ENCODE data around the gene EEF1E1.
"Not testable (repeated sequence)": the region's sequence is repeated elsewhere in the genome, so short reads cannot be mapped to it uniquely, and the experiment has no call there.

The EEF1E1 gene

GRCh38 chr6:8061736-8062135 lies 40.6 kb downstream of the EEF1E1 start:
- no peak for TF ChIP-seq ZFX (IDR thresholded peaks at IDR 0.05; ENCODE audit: borderline replicate concordance)
- no peak for TF ChIP-seq CTCF (IDR thresholded peaks at IDR 0.05)
- no peak overlapping the region for H3K27ac ChIP-seq

GRCh38 chr6:8060346-8060745 lies 42.0 kb downstream of the EEF1E1 start:
- no peak overlapping the region for H3K27ac ChIP-seq
- TF ChIP-seq CTCF (IDR thresholded peaks at IDR 0.05) (no peak), ZFX (IDR thresholded peaks at IDR 0.05; ENCODE audit: borderline replicate concordance) (no peak)

GRCh38 chr6:8059129-8059528 lies 43.2 kb downstream of the EEF1E1 start:
- H3K27ac ChIP-seq = no peak overlapping the region

GRCh38 chr6:8057793-8058192 lies 44.6 kb downstream of the EEF1E1 start:
- no peak for TF ChIP-seq CTCF (IDR thresholded peaks at IDR 0.05)
- TF ChIP-seq ZFX (IDR thresholded peaks at IDR 0.05; ENCODE audit: borderline replicate concordance) = no peak
- no peak overlapping the region for H3K27ac ChIP-seq

More at GRCh38 chr6:8059129-8059528, 43.2 kb downstream of the EEF1E1 start:
- no peak for TF ChIP-seq ZFX (IDR thresholded peaks at IDR 0.05; ENCODE audit: borderline replicate concordance)
- TF ChIP-seq CTCF (IDR thresholded peaks at IDR 0.05) = peak; percentile 37

- no peak overlapping the region for H3K27ac ChIP-seq
- TF ChIP-seq ZFX (IDR thresholded peaks at IDR 0.05; ENCODE audit: borderline replicate concordance) = no peak
- TF ChIP-seq CTCF (IDR thresholded peaks at IDR 0.05) = no peak
Measured at GRCh38 chr6:8057263-8057662, 45.1 kb downstream of the EEF1E1 start.

GRCh38 chr6:8054276-8054675 lies 48.1 kb downstream of the EEF1E1 start:
- H3K27ac ChIP-seq = no peak overlapping the region
- TF ChIP-seq CTCF (IDR thresholded peaks at IDR 0.05) = no peak
- no peak for TF ChIP-seq ZFX (IDR thresholded peaks at IDR 0.05; ENCODE audit: borderline replicate concordance)

GRCh38 chr6:8047541-8048292 lies 54.6 kb downstream of the EEF1E1 start:
- no peak for TF ChIP-seq CTCF (IDR thresholded peaks at IDR 0.05)
- TF ChIP-seq ZFX (IDR thresholded peaks at IDR 0.05; ENCODE audit: borderline replicate concordance) = no peak
- H3K27ac ChIP-seq = no peak overlapping the region

GRCh38 chr6:8045769-8046168 lies 56.6 kb downstream of the EEF1E1 start:
- not testable (repeated sequence) for H3K27ac ChIP-seq
